ENCODE data around the gene EMX1. TPM values are rescaled to one million over a fixed set of nuclear protein-coding genes. Genes with fewer than 3 reads are reported as not detected.
A peak's percentile ranks its signal among the peaks of the same experiment; 100 is the strongest.

Gene EMX1
- total and polyA plus RNA-seq, 2 of the 13 experiments (the other 11 are each of a cell fraction or from before 2014, with no cell fraction given), result 0.62 to 4.9 TPM

DNA sequence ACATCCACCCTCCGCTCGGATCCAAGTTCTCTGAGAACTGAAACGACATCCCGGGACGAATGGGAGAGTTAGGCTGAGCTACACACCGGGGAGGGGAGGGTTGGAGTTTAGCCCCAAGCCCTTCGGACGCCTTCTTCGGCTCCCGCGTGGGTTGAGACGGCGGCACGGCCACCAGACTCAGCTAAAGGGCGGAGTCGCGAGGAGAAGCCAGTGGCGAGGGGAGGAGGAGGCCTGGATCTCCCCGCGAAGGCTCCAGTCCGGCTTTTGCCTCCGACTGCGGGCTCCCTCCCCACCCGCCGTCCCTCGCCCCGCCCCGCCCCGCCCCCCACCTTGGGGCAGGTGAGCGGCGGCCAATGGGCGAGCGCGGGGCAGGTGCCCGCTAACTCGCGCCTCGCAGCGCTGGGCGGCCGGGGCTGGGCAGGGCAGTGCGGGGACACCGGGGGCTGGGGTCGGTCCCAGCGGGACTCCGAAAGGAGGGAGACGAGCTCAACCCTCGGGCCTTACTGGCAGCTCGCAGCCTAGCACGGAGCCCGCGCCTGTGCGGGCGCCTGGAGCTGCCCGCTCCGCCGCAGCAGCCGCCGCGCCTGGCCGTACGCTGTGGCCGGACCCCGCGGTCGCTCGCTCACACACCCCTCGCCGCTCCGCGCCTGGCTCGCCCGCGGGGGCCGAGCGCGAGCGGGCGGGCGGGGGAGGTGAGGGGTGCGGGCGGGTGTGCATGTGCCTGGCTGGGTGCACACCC, at the start of gene EMX1 (continued):
- TF ChIP-seq ZNF33A (CRISPR knock-in tag; IDR thresholded peaks at IDR 0.05; ENCODE audit: borderline replicate concordance) (no peak), ZNF550 (CRISPR knock-in tag; IDR thresholded peaks at IDR 0.05; ENCODE audit: borderline replicate concordance) (no peak), U2AF1 (optimal IDR thresholded peaks at IDR 0.05; ENCODE audit: low read depth, low read length) (no peak), RFX1 (IDR thresholded peaks at IDR 0.05) (no peak), KLF12 (CRISPR knock-in tag; IDR thresholded peaks at IDR 0.05; ENCODE audit: borderline replicate concordance) (no peak), PHF5A (CRISPR knock-in tag; IDR thresholded peaks at IDR 0.05; ENCODE audit: low read depth, unreplicated experiment) (no peak), ZNF547 (CRISPR knock-in tag; IDR thresholded peaks at IDR 0.05) (no peak), TGIF2 (CRISPR knock-in tag; IDR thresholded peaks at IDR 0.05) (no peak), SAP130 (CRISPR knock-in tag; IDR thresholded peaks at IDR 0.05; ENCODE audit: low read depth) (peak; percentile 38; the same call in 1 of the 2 replicates), STAG1 (CRISPR knock-in tag; IDR thresholded peaks at IDR 0.05) (no peak), ZNF660 (CRISPR knock-in tag; IDR thresholded peaks at IDR 0.05; ENCODE audit: borderline replicate concordance, low read depth) (no peak), ISX (CRISPR knock-in tag; conservative IDR thresholded peaks at IDR 0.05) (no peak), HES4 (CRISPR knock-in tag; IDR thresholded peaks at IDR 0.05; ENCODE audit: borderline replicate concordance) (no peak; the same call in 1 of the 2 replicates), ZNF263 (CRISPR knock-in tag; IDR thresholded peaks at IDR 0.05) (no peak), SP4 (CRISPR knock-in tag; IDR thresholded peaks at IDR 0.05) (no peak), MTF2 (CRISPR knock-in tag; IDR thresholded peaks at IDR 0.05; ENCODE audit: borderline replicate concordance) (peak; percentile 61; the same call in 1 of the 2 replicates), U2AF2 (IDR thresholded peaks at IDR 0.05; ENCODE audit: low read depth, low read length) (no peak), RAD21 (CRISPR knock-in tag; IDR thresholded peaks at IDR 0.05) (no peak), YEATS4 (CRISPR knock-in tag; IDR thresholded peaks at IDR 0.05; ENCODE audit: borderline replicate concordance) (peak; percentile 5), PHB2 (IDR thresholded peaks at IDR 0.05; ENCODE audit: partially characterized antibody) (no peak), ZBTB1 (CRISPR knock-in tag; IDR thresholded peaks at IDR 0.05; ENCODE audit: borderline replicate concordance) (no peak), RORA (CRISPR knock-in tag; IDR thresholded peaks at IDR 0.05) (no peak), AGO1 (IDR thresholded peaks at IDR 0.05; ENCODE audit: low read depth, low read length, poor library complexity, severe bottlenecking) (no peak), ZNF713 (CRISPR knock-in tag; IDR thresholded peaks at IDR 0.05) (no peak), PBX3 (CRISPR knock-in tag; IDR thresholded peaks at IDR 0.05; ENCODE audit: borderline replicate concordance) (no peak), ZSCAN12 (CRISPR knock-in tag; IDR thresholded peaks at IDR 0.05) (no peak), ZNF773 (CRISPR knock-in tag; IDR thresholded peaks at IDR 0.05; ENCODE audit: borderline replicate concordance) (no peak), ZNF552 (CRISPR knock-in tag; IDR thresholded peaks at IDR 0.05; ENCODE audit: borderline replicate concordance) (no peak), ZNF615 (CRISPR knock-in tag; IDR thresholded peaks at IDR 0.05; ENCODE audit: borderline replicate concordance) (no peak), JUNB (CRISPR knock-in tag; IDR thresholded peaks at IDR 0.05; ENCODE audit: borderline replicate concordance) (no peak), ZNF782 (CRISPR knock-in tag; IDR thresholded peaks at IDR 0.05; ENCODE audit: borderline replicate concordance) (peak; percentile 48; the same call in 1 of the 2 replicates), TEAD3 (CRISPR knock-in tag; optimal IDR thresholded peaks at IDR 0.05; ENCODE audit: borderline replicate concordance) (peak; percentile 4)

All from HepG2 (cell line).